WTC11 (cell line): Measurements from ENCODE around the gene SLIT3. TPM values are rescaled to one million over a fixed set of nuclear protein-coding genes. Genes with fewer than 3 reads are reported as not detected.

Source experiments
- ATAC-seq: fragments of 200-7000 bp; cut with Tn5 transposase; 2 replicates; pipeline ENCODE4 v1.10.0; 2021; ENCODE audit warnings: mild to moderate bottlenecking, moderate library complexity
- CTCF ChIA-PET: fragments of 300-600 bp; sonication (Branson Sonifier 250); formaldehyde crosslinking; loops from one replicate; lab custom pipeline; 2021; ENCODE audit warnings: antibody characterized with exemption; lab: Charles Lee
- POLR2A ChIA-PET: fragments of 350-600 bp; sonication (Branson Sonifier 250); formaldehyde crosslinking; loops from one replicate; lab custom pipeline; 2021; ENCODE audit warnings: antibody characterized with exemption; lab: Charles Lee
- DNase-seq: peaks from one replicate; pipeline ENCODE4 v3.0.0; 2021; ENCODE audit warnings: low spot score
- H3K27ac Mint-ChIP-seq: 2 replicates; pipeline ENCODE4 v1.8.0; 2021; ENCODE audit warnings: mixed read lengths
- H3K27me3 Mint-ChIP-seq: 2 replicates; pipeline ENCODE4 v1.8.0; 2021; ENCODE audit warnings: low read depth, mild to moderate bottlenecking, moderate library complexity, mixed read lengths
- H3K36me3 Mint-ChIP-seq: 2 replicates; pipeline ENCODE4 v1.8.0; 2021; ENCODE audit warnings: mixed read lengths
- H3K4me1 Mint-ChIP-seq: 2 replicates; pipeline ENCODE4 v1.8.0; 2022; ENCODE audit warnings: mixed read lengths
- H3K4me3 Mint-ChIP-seq: 2 replicates; pipeline ENCODE4 v1.8.0; 2021; ENCODE audit warnings: mild to moderate bottlenecking, moderate library complexity, mixed read lengths
- H3K9me3 Mint-ChIP-seq: 2 replicates; pipeline ENCODE4 v1.8.0; 2021; ENCODE audit warnings: mixed read lengths
- ATF2 ChIP-seq: sonication (generic); formaldehyde crosslinking; IDR thresholded peaks from 2 replicates; pipeline ENCODE4 v1.8.1; 2022; ENCODE audit warnings: low read depth, missing genetic modification reagents, borderline replicate concordance
- ATF6 ChIP-seq: sonication (generic); formaldehyde crosslinking; IDR thresholded peaks from 2 replicates; pipeline ENCODE4 v1.8.1; 2023; ENCODE audit warnings: mild to moderate bottlenecking, missing genetic modification reagents
- E2F1 ChIP-seq: sonication (generic); formaldehyde crosslinking; IDR thresholded peaks from 2 replicates; pipeline ENCODE4 v1.8.0; 2022; ENCODE audit warnings: mild to moderate bottlenecking, missing genetic modification reagents
- EMX1 ChIP-seq: fragments of 250-450 bp; sonication (Bioruptor Pico); IDR thresholded peaks from 2 replicates; pipeline ENCODE4 v1.8.0; 2021; ENCODE audit warnings: mild to moderate bottlenecking
- ESRRA ChIP-seq: sonication (generic); formaldehyde crosslinking; IDR thresholded peaks from 2 replicates; pipeline ENCODE4 v1.8.1; 2022; ENCODE audit warnings: mild to moderate bottlenecking, missing genetic modification reagents, borderline replicate concordance
- GTF2I ChIP-seq: fragments of 250-450 bp; sonication (Bioruptor Pico); conservative IDR thresholded peaks from 2 replicates; pipeline ENCODE4 v1.4.0; 2021; ENCODE audit warnings: mild to moderate bottlenecking
- JAZF1 ChIP-seq: fragments of 250-450 bp; sonication (Bioruptor Pico); IDR thresholded peaks from 2 replicates; pipeline ENCODE4 v1.9.0; 2021; ENCODE audit warnings: moderate library complexity, mild to moderate bottlenecking, inconsistent platforms
- JUN ChIP-seq: sonication (generic); formaldehyde crosslinking; IDR thresholded peaks from 2 replicates; pipeline ENCODE4 v1.8.0; 2023; ENCODE audit warnings: mild to moderate bottlenecking, missing genetic modification reagents
- NFATC4 ChIP-seq: fragments of 250-450 bp; sonication (Bioruptor Pico); IDR thresholded peaks from 2 replicates; pipeline ENCODE4 v1.9.0; 2021; ENCODE audit warnings: mild to moderate bottlenecking
- NR3C1 ChIP-seq: sonication (generic); formaldehyde crosslinking; conservative IDR thresholded peaks from 2 replicates; pipeline ENCODE4 v1.8.1; 2023; ENCODE audit warnings: low read depth, mild to moderate bottlenecking, missing genetic modification reagents
- RORB ChIP-seq: fragments of 250-450 bp; sonication (Bioruptor Pico); IDR thresholded peaks from 2 replicates; pipeline ENCODE4 v1.9.0; 2021; ENCODE audit warnings: mild to moderate bottlenecking
- SMAD4 ChIP-seq: sonication (generic); formaldehyde crosslinking; IDR thresholded peaks from 2 replicates; pipeline ENCODE4 v1.8.0; 2022; ENCODE audit warnings: mild to moderate bottlenecking, missing genetic modification reagents
- TEAD1 ChIP-seq: sonication (generic); formaldehyde crosslinking; IDR thresholded peaks from 2 replicates; pipeline ENCODE4 v1.8.0; 2022; ENCODE audit warnings: mild to moderate bottlenecking, missing genetic modification reagents
- ZBTB21 ChIP-seq: sonication (generic); formaldehyde crosslinking; IDR thresholded peaks from 2 replicates; pipeline ENCODE4 v1.8.1; 2023; ENCODE audit warnings: mild to moderate bottlenecking, missing genetic modification reagents, borderline replicate concordance
- ZNF396 ChIP-seq: fragments of 250-450 bp; sonication (Bioruptor Pico); IDR thresholded peaks from 2 replicates; pipeline ENCODE4 v1.8.0; 2021; ENCODE audit warnings: mild to moderate bottlenecking, moderate library complexity, borderline replicate concordance
- ZNF423 ChIP-seq: fragments of 250-450 bp; sonication (Bioruptor Pico); IDR thresholded peaks from 2 replicates; pipeline ENCODE4 v2.1.2; 2022; ENCODE audit warnings: mild to moderate bottlenecking, moderate library complexity
- total RNA-seq: library from RNA; stranded (reverse); gene quantifications from 3 replicates; pipeline ENCODE4 v1.2.3, GENCODE V29; 2021
- TF ChIP-seq, protein P1 (sequence below): fragments of 250-450 bp; sonication (Bioruptor Pico); IDR thresholded peaks from 2 replicates; pipeline ENCODE4 v1.9.0; 2021; ENCODE audit warnings: mild to moderate bottlenecking, borderline replicate concordance
- TF ChIP-seq, protein P2 (sequence below): sonication (generic); formaldehyde crosslinking; IDR thresholded peaks from 2 replicates; pipeline ENCODE4 v1.8.1; 2023; ENCODE audit warnings: mild to moderate bottlenecking, missing genetic modification reagents
- TF ChIP-seq, protein P3 (sequence below): sonication (generic); formaldehyde crosslinking; IDR thresholded peaks from 2 replicates; pipeline ENCODE4 v1.8.1; 2022; ENCODE audit warnings: mild to moderate bottlenecking, moderate library complexity, missing genetic modification reagents
- TF ChIP-seq, protein P4 (sequence below): sonication (generic); formaldehyde crosslinking; IDR thresholded peaks from 2 replicates; pipeline ENCODE4 v1.8.0; 2022; ENCODE audit warnings: mild to moderate bottlenecking, missing genetic modification reagents

The SLIT3 gene
- total RNA-seq, 1 experiment from 2014 or later = 1.9 TPM

DNA sequence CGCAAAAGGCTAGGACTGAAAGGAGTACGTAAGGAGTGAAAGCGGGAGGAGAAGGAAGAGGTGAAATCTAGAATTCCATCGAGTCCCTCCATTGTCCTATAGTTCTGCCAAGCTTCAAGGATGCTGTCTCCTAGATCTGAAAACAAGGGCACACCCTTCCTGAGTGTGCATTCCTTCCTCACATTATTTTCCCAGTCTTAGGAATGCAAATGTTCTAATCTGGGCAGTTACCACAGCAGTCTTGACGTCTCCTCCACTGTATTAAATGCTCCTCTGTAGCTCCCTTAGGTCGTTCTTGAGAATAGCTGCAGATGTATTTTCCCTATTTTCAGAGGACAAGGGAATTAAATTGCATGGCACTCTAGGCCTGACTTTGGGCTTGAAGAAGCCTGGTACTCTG is 127.6 kb downstream of the SLIT3 start:
- CTCF ChIA-PET = no interaction called here
- Mint-ChIP-seq H3K9me3 (peaks cover 14% of the 10 kb centered on the region), H3K4me3 (no peak overlapping the region), H3K27ac (no peak overlapping the region), H3K4me1 (peaks cover 28% of the 10 kb centered on the region), H3K36me3 (no peaks in the 10 kb centered on the region), H3K27me3 (peaks cover 3% of the 10 kb centered on the region; the same call in 1 of the 2 replicates)
- POLR2A ChIA-PET = no interaction called here
- ATAC-seq (no peak), DNase-seq (no peak)
- no peak for TF ChIP-seq TEAD1 (CRISPR knock-in tag)
- no peak for TF ChIP-seq ZNF396 (CRISPR knock-in tag)
- TF ChIP-seq ATF2 (CRISPR knock-in tag) = no peak
- TF ChIP-seq EMX1 (CRISPR knock-in tag) = no peak
- TF ChIP-seq ESRRA = no peak
- TF ChIP-seq, protein P1, sequence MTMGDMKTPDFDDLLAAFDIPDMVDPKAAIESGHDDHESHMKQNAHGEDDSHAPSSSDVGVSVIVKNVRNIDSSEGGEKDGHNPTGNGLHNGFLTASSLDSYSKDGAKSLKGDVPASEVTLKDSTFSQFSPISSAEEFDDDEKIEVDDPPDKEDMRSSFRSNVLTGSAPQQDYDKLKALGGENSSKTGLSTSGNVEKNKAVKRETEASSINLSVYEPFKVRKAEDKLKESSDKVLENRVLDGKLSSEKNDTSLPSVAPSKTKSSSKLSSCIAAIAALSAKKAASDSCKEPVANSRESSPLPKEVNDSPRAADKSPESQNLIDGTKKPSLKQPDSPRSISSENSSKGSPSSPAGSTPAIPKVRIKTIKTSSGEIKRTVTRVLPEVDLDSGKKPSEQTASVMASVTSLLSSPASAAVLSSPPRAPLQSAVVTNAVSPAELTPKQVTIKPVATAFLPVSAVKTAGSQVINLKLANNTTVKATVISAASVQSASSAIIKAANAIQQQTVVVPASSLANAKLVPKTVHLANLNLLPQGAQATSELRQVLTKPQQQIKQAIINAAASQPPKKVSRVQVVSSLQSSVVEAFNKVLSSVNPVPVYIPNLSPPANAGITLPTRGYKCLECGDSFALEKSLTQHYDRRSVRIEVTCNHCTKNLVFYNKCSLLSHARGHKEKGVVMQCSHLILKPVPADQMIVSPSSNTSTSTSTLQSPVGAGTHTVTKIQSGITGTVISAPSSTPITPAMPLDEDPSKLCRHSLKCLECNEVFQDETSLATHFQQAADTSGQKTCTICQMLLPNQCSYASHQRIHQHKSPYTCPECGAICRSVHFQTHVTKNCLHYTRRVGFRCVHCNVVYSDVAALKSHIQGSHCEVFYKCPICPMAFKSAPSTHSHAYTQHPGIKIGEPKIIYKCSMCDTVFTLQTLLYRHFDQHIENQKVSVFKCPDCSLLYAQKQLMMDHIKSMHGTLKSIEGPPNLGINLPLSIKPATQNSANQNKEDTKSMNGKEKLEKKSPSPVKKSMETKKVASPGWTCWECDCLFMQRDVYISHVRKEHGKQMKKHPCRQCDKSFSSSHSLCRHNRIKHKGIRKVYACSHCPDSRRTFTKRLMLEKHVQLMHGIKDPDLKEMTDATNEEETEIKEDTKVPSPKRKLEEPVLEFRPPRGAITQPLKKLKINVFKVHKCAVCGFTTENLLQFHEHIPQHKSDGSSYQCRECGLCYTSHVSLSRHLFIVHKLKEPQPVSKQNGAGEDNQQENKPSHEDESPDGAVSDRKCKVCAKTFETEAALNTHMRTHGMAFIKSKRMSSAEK = no peak
- TF ChIP-seq, protein P2, sequence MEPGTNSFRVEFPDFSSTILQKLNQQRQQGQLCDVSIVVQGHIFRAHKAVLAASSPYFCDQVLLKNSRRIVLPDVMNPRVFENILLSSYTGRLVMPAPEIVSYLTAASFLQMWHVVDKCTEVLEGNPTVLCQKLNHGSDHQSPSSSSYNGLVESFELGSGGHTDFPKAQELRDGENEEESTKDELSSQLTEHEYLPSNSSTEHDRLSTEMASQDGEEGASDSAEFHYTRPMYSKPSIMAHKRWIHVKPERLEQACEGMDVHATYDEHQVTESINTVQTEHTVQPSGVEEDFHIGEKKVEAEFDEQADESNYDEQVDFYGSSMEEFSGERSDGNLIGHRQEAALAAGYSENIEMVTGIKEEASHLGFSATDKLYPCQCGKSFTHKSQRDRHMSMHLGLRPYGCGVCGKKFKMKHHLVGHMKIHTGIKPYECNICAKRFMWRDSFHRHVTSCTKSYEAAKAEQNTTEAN (CRISPR knock-in tag) = no peak
- no peak for TF ChIP-seq ZBTB21
- TF ChIP-seq SMAD4 (CRISPR knock-in tag) = no peak
- no peak for TF ChIP-seq RORB (CRISPR knock-in tag)
- TF ChIP-seq, protein P3, sequence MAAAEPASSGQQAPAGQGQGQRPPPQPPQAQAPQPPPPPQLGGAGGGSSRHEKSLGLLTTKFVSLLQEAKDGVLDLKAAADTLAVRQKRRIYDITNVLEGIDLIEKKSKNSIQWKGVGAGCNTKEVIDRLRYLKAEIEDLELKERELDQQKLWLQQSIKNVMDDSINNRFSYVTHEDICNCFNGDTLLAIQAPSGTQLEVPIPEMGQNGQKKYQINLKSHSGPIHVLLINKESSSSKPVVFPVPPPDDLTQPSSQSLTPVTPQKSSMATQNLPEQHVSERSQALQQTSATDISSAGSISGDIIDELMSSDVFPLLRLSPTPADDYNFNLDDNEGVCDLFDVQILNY (CRISPR knock-in tag) = no peak
- TF ChIP-seq E2F1 = no peak
- TF ChIP-seq NR3C1 (CRISPR knock-in tag) = no peak
- no peak for TF ChIP-seq JUN
- TF ChIP-seq, protein P4, sequence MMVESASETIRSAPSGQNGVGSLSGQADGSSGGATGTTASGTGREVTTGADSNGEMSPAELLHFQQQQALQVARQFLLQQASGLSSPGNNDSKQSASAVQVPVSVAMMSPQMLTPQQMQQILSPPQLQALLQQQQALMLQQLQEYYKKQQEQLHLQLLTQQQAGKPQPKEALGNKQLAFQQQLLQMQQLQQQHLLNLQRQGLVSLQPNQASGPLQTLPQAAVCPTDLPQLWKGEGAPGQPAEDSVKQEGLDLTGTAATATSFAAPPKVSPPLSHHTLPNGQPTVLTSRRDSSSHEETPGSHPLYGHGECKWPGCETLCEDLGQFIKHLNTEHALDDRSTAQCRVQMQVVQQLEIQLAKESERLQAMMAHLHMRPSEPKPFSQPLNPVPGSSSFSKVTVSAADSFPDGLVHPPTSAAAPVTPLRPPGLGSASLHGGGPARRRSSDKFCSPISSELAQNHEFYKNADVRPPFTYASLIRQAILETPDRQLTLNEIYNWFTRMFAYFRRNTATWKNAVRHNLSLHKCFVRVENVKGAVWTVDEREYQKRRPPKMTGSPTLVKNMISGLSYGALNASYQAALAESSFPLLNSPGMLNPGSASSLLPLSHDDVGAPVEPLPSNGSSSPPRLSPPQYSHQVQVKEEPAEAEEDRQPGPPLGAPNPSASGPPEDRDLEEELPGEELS (CRISPR knock-in tag) = no peak
- TF ChIP-seq ZNF423 = no peak
- TF ChIP-seq JAZF1 (CRISPR knock-in tag) = no peak
- TF ChIP-seq NFATC4 (CRISPR knock-in tag) = no peak
- TF ChIP-seq GTF2I (CRISPR knock-in tag) = no peak
- no peak for TF ChIP-seq ATF6 (CRISPR knock-in tag)
